H1 (cell line): Measurements from ENCODE around the gene KCNMB2.

ENCODE experiments used
- ATF2 ChIP-seq: IDR thresholded peaks from 2 replicates; pipeline ENCODE4 v1.6.1; 2012; ENCODE audit warnings: low read length, inconsistent platforms
- E2F6 ChIP-seq: IDR thresholded peaks from 2 replicates; pipeline ENCODE4 v1.6.1; 2012; ENCODE audit warnings: inconsistent platforms
- EP300 ChIP-seq, 2 experiments: IDR thresholded peaks; 1 replicate in 1 of 2; 2 replicates in 1 of 2; pipeline ENCODE4 v1.6.1; 2011 to 2012; ENCODE audit warnings: low read depth in 2 of 2, low read length in 2 of 2, mild to moderate bottlenecking in 2 of 2, borderline replicate concordance in 1 of 2, inconsistent platforms in 1 of 2, moderate library complexity in 1 of 2
- RFX5 ChIP-seq: IDR thresholded peaks from 2 replicates; pipeline ENCODE4 v1.6.1; 2011; ENCODE audit warnings: low read depth, low read length, improper control_type of control experiment, borderline replicate concordance
- RNF2 ChIP-seq: fragments of 200-900, 300-1000 bp; sonication (generic); IDR thresholded peaks from 2 replicates; pipeline ENCODE4 v1.7.1; 2016; ENCODE audit warnings: borderline replicate concordance, low read depth, mild to moderate bottlenecking, antibody characterized with exemption, low read length; ENCODE audit not compliant: poor library complexity, severe bottlenecking; ENCODE audit errors: missing control alignments
- USF2 ChIP-seq: IDR thresholded peaks from 2 replicates; pipeline ENCODE4 v1.6.1; 2011; ENCODE audit warnings: low read length, improper control_type of control experiment

- TF ChIP-seq ATF2 (no peak), RNF2 (no peak), EP300 (IDR thresholded peaks at IDR 0.05; ENCODE audit: borderline replicate concordance in 1 of 2, low read depth in 2 of 2, low read length in 2 of 2) (no peak), RFX5 (no peak), E2F6 (no peak), USF2 (no peak)
Observed at GRCh38 chr3:178538056-178538455, 1.8 kb downstream of the KCNMB2 start.
